Fibroblast of villous mesenchyme (primary cell): Measurements from ENCODE around the gene C17orf113. TPM values are rescaled to one million over a fixed set of nuclear protein-coding genes. Genes with fewer than 3 reads are reported as not detected.

Experiments used
- DNase-seq: peaks from one replicate; pipeline ENCODE4 v3.0.0-alpha.2; 2010; ENCODE audit warnings: low read depth
- H3K4me3 ChIP-seq: 2 replicates; pipeline ENCODE4 v1.5.1; 2011; ENCODE audit warnings: low read depth, mild to moderate bottlenecking, low read length
- CTCF ChIP-seq: IDR thresholded peaks from 2 replicates; pipeline ENCODE4 v1.5.1; 2012; ENCODE audit warnings: low read depth, mild to moderate bottlenecking, low read length; ENCODE audit not compliant: insufficient read depth
- total RNA-seq: library from RNA; depleted of rRNA; stranded (reverse); fragments of >200 nt; gene quantifications from 2 replicates; pipeline ENCODE4 v1.2.3, GENCODE V29; 2012

Gene C17orf113
- total RNA-seq, 1 donor, result under 0.01 TPM

- no peak overlapping the region for H3K4me3 ChIP-seq
- no peak for TF ChIP-seq CTCF
- DNase-seq, result no peak
Observed at GRCh38 chr17:42090964-42091790, 40.8 kb upstream of the C17orf113 start.

- DNase-seq, result no peak
- no peak overlapping the region for H3K4me3 ChIP-seq
- TF ChIP-seq CTCF, result no peak
Observed at GRCh38 chr17:42088736-42089135, 38.3 kb upstream of the C17orf113 start.

- no peak for DNase-seq
- TF ChIP-seq CTCF, result no peak
- H3K4me3 ChIP-seq, result no peak overlapping the region
Observed at GRCh38 chr17:42087736-42088705, 37.6 kb upstream of the C17orf113 start.

GRCh38 chr17:42087042-42087701 is 36.8 kb upstream of the C17orf113 start:
- TF ChIP-seq CTCF, result no peak
- H3K4me3 ChIP-seq, result no peak overlapping the region
- DNase-seq, result no peak

DNA sequence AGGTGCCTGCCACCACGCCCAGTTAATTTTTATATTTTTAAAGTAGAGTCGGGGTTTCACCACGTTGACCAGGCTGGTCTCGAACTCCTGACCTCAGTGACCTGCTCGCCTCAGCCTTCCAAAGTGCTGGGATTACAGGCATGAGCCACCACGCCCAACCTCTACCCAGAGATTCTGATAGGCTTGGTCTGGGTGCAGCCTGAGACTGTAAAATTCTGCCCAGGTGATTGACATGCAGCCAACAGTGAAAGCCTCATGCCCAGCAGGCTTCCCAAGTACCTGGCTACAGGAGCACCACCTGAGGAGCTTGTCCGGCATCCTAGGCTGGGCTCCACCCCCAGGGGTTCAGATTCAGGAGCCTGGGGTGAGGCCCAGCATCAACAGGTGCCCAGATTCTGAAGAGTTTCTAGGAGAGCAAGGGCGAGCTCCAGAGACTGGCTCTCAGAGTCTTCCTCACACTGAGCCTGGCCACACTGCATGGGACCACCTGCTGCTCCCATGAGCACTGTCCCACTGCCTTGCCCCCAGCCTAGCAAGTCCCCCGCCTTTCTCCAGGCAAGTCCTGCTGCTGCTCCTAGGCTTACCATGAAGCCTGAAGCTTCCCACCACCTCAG is 31.2 kb upstream of the C17orf113 start:
- no peak for DNase-seq
- TF ChIP-seq CTCF, result no peak
- H3K4me3 ChIP-seq, result no peak overlapping the region

DNA sequence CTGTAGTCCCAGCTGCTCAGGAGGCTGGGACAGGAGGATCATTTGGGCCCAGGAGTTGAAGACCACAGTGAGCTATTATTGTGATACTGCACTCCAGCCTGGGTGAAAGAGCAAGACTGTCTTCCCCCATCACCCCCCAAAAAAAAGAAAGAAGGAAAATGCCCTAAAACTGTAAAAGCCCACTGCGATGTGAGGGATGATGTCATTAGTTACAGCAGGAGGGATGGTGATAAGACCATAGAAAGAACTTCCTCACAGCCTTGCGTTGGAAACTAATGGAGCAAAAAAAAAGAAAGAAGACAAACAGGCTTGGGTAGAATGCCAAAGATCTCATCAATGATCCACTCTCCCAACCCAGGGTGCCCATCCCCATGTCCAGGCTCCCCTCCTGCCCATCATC is 29.1 kb upstream of the C17orf113 start:
- DNase-seq, result no peak
- no peak overlapping the region for H3K4me3 ChIP-seq
- TF ChIP-seq CTCF, result no peak
